ENCODE measurements around the gene RELN.

The RELN gene

DNA sequence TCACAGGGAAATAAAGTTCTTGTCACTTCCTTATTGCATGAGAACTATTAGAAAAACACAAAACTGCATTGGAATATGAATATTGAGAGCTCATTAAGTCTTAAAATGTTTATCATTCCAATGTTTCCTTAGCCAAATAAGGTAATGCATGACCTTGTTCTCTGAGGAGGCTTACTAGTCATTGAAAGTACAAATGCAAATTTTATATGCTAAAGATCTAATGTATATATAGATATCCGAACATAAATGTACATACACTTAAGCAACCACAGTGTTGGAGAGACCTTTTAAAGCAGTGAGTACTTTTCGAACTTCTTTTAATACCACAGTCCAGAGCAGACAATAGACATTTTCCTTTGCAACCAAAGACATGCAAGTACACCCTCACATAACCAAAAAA, 96.1 kb downstream of the RELN start:
- DNase-seq (ENCODE audit: low spot score) = no peak

- no peak for DNase-seq (ENCODE audit: low spot score)
Observed at GRCh38 chr7:103889451-103889850, 100.0 kb downstream of the RELN start.

- no peak for DNase-seq (ENCODE audit: low spot score)
Observed at GRCh38 chr7:103888603-103889153, 100.8 kb downstream of the RELN start.

- no peak for DNase-seq (ENCODE audit: low spot score)
Observed at GRCh38 chr7:103887853-103888602, 101.4 kb downstream of the RELN start.

GRCh38 chr7:103887050-103887449, 102.4 kb downstream of the RELN start:
- DNase-seq (ENCODE audit: low spot score) = no peak

- no peak for DNase-seq (ENCODE audit: low spot score)
Observed at GRCh38 chr7:103879928-103880600, 109.4 kb downstream of the RELN start.

DNA sequence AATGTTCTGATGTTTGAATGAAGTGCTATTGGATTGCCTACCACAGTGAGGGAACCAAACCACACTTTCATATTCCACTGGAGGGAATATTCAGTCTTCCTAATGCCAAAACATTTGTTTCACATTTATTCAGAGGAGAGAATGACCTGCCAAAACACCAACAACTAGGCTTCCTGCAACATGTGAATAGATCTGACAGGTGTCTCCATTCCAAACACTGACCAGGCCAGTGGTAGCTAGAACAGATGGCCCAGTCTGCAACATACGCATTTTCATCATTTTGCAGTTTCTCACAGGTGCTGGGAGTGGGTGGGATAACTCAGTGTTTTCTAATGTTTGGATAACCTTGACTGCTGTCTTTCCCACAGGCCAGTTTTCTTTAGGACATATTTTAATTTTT, 110.0 kb downstream of the RELN start:
- no peak for DNase-seq (ENCODE audit: low spot score)

DNA sequence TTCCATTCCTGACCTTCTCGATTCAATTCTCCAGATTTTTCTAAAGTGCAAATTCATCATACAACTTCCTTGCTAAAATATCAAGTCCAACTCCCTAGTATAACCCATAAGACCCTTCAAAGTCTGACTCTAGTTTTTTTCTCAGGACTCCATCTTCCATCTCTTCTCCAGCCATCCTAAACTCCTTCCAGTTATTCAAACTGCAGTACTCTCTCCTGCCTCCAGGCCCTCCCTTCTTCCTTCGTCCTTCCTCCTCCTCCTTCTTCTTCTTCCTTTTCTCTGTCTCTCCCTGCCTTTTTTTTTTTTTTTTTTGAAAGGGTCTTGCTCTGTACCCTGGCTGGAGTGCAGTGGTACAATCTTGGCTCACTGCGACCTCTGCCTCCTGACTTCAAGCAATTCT, 111.9 kb downstream of the RELN start:
- no peak for DNase-seq (ENCODE audit: low spot score)

GRCh38 chr7:103875718-103876117, 113.7 kb downstream of the RELN start:
- DNase-seq (ENCODE audit: low spot score) = no peak

GRCh38 chr7:103871473-103871872, 118.0 kb downstream of the RELN start:
- DNase-seq (ENCODE audit: low spot score) = no peak

DNA sequence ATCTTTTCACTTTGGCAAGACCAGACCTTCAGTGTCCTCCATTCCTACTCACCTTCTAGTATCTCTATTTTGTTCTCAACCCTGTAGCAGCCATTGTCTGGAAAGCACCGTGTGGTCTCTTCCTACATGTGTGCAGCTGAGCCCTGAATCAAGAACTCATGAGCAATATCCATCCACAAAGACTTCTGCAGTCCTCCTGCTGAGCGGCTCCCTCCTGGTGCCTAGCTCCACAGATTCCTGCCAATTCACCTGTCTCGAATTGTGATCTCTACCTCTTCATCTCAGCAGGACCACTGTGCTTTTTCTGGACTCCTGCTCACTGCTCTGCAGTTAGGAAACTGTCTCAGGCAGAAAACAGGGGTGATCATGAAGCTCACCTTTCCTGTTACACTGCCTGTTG, 118.8 kb downstream of the RELN start:
- DNase-seq (ENCODE audit: low spot score) = no peak

DNA sequence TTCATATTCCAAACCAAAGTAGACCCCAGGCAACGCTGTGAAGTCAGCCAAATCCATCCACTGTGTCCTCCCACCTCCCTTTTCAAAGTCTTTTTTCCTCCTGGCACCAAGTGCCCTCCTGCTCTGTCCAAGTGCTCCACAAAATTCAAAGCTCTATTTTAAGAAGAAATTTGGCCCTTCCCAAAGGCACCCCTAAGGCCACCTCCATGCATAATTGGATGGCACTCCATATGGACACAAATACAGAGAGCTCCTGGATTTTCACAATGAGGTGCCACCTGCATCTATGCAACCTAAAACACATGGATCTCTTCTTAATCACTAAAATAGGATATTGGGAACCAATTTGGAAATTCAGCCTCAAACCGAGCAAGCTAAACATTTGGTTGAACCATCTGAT, 121.6 kb downstream of the RELN start:
- DNase-seq (ENCODE audit: low spot score) = no peak

DNA sequence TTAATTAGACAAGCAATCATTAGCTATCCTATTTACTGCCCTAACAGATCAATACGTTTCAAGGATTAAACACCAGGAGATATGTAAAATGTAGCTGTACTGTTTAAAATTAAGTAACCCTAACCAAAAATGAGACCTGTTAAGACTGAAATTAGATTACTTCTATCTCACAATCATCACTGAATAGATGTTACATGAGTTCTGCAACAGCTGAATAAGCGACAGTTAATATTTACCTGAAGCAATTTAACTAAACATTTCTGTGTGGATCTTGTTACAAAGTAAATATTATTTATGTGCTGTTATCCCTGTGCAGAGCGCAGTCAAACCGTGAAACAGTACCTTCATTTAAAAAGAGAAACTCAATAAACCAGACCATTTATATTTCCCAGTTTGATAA, 122.5 kb downstream of the RELN start:
- no peak for DNase-seq (ENCODE audit: low spot score)

DNA sequence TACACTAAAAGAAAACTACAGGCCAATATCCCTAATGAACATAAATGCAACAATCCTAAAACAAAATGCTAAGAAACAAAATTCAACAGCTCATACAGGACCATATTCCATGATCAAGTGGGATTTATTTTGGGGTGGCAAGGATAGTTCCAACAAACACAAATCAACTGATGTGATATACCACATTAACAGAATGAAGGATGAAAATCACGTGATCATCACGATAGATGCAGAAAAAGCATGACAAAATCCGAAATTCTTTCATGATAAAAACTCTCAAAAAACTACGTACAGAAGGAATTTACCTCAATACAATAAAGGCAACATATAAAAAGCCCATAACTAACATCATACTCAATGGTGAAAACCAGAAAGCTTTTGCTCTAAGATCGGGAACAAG, 124.0 kb downstream of the RELN start:
- no peak for DNase-seq (ENCODE audit: low spot score)

- DNase-seq (ENCODE audit: low spot score) = no peak
Observed at GRCh38 chr7:103862302-103863035, 127.0 kb downstream of the RELN start.

DNA sequence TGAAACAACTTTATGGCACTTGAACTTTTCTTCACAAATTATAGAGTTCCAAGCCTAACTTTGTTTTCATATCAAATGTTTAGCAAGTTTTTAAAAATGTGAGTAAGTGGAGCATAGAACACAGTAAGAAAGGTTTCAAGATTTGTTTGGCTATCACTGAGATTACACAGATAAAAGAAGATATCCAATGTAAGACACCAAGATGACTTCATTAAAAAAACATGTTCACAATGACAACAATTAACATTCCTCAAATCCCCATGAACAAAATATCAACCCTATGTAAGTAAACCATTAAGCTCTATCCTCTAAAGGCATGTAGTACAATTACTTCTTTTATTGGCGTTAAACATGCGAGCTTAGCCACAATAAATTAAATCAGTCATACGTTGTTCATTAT, 129.7 kb downstream of the RELN start:
- DNase-seq (ENCODE audit: low spot score) = no peak

DNA sequence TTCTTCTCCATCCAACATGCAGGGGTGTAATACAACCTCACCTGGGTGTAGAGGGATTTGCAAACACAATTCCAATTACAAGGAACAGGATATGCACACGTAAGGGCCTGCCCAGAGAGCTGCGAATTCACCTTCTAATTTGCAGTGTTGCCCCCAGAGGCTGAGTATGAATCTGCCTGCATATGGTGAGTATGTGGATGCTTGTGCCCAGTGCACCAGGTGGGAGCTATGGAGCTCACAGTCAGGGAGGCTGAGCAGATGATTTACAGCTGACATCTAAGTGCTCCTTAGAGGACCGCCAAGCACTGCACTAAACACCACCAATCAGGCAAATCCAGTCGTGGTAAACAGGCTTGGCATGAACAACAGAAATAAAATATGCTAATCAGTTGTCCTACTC, 132.0 kb downstream of the RELN start:
- DNase-seq (ENCODE audit: low spot score) = no peak

GRCh38 chr7:103856929-103857328, 132.5 kb downstream of the RELN start:
- no peak for DNase-seq (ENCODE audit: low spot score)

GRCh38 chr7:103855671-103856070, 133.8 kb downstream of the RELN start:
- DNase-seq (ENCODE audit: low spot score) = no peak

DNA sequence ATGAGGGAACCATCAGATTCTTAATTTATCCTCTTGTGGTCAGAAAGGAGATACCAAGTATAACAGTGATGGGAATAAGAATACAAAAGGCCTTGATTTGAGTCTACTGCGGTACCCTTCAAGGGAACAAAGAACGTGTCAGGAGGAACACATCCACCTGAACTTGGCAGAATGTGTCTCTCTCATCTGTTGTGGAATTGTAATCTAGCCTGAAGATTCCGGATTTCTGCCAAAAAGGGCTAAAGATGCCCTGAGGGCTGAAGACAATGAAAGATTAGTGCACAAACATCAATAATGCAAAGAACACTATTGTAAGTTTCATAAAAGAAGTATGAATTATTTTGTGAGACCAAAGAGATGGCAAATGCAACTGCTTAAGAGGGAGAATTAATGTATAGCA, 134.8 kb downstream of the RELN start:
- no peak for DNase-seq (ENCODE audit: low spot score)

GRCh38 chr7:103851357-103851756, 138.1 kb downstream of the RELN start:
- peak; percentile 10 for DNase-seq (ENCODE audit: low spot score)

GRCh38 chr7:103843689-103844480, 145.6 kb downstream of the RELN start:
- DNase-seq (ENCODE audit: low spot score) = no peak

Measured in AG20443 (cell line).